Hypothalamus (tissue), 51 donors: ENCODE results near the gene ADAM22.

ENCODE experiments used
- DNase-seq, 51 donors: peaks; one replicate each; lab custom pipeline; 2025; lab: John Stamatoyannopoulos, UW

ADAM22 gene

DNA sequence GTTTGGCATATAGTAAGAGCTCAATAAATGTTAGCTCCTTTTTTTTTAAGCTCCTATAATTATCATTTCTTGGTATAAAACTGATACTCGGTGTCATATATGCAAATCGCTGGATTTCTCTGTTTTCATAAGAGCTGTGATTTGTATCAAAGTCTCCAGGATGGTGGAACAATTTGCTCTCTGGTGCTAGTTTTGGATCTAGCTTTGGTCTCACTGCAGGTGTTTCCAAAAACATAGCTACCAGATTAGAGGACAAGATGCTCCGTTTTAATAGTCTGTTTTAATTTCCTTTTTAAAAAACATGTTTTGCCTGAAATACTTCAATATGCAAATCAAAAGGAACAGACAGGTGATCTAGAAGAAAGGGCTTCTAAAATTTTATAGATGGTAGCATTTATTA lies 25.3 kb downstream of the ADAM22 start:
- DNase-seq = no peak

GRCh38 chr7:87960239-87960638 lies 26.2 kb downstream of the ADAM22 start:
- no peak for DNase-seq

- no peak for DNase-seq
Observed at GRCh38 chr7:87961754-87962153, 27.7 kb downstream of the ADAM22 start.

GRCh38 chr7:87966271-87966670 lies 32.2 kb downstream of the ADAM22 start:
- DNase-seq = no peak

- DNase-seq = no peak
Observed at GRCh38 chr7:87968021-87968420, 34.0 kb downstream of the ADAM22 start.

DNA sequence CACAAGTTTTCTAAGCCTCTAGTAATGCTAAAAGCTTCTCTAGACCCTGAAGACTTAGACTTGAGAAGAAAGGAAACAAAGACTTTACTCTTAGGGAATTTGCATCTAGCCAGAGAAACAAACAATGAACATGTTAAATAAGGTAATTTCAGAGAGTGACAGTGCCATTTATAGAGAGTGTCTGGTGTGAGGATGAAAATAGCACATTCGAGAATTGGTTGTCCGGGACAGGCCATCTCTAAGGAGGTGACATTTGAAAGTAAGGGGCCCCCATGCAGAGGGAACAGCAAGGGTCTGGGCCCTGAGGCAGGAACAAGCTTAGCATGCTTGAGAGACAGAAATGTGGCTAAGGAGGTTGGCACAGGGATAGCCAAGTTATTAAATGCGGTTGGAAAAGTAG lies 48.1 kb downstream of the ADAM22 start:
- DNase-seq = no peak

GRCh38 chr7:87984088-87984487 lies 50.0 kb downstream of the ADAM22 start:
- DNase-seq = no peak

DNA sequence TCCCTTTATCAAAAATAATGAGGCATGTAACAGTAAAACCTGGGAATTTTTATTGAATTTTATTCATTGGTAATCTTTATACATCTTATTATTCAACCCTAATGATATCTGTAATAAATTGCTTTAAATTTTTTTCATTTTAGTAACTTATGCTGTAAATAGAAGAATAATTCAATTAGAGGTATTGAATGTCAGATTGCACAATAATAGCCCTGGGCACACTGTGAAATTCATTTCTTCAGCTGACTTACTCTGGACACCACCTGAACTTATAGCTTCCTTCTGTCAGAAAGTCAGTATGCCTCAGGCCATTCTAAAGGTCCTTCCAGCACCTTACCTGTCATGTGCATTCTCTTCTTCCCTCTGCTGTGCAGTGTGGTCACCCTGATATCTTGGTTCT lies 59.2 kb downstream of the ADAM22 start:
- DNase-seq = no peak

GRCh38 chr7:87999261-87999660 lies 65.2 kb downstream of the ADAM22 start:
- DNase-seq = no peak

DNA sequence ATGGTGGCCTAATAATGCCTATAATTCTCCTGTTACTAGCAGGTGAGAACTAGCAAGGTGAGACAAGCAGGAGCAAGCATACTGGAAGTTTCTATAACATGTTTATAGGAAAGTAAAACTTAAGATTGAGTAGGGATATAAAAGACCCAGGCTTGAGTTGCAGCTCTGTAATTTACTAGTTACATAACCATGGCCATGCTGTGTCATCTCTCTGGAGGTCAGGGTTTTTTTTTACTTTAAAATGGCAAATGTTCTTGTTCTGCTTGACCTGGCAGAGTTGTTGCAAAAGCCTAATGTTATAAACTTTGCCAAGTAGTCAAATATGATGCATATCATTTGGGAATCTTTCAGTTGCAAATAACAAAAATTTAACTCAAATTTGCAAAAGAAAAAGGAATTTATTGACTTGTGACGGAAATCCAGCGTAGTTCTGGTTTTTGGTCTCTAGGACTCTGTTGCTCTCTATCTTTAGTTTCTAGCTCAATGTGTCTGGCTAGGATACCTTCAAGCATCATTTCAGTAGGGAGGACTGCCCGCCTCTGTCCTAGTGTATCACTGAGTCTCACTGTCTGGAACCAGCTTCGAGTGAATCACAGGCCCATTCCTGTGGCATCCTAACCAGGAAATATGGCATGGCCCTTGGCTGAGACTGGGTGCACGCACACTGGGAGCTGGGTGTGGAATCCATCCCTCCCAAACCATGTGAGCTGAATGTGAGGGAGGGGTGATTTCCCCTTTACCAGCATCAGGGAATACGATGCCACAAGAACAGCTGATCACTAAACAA lies 67.9 kb downstream of the ADAM22 start:
- DNase-seq = no peak

DNA sequence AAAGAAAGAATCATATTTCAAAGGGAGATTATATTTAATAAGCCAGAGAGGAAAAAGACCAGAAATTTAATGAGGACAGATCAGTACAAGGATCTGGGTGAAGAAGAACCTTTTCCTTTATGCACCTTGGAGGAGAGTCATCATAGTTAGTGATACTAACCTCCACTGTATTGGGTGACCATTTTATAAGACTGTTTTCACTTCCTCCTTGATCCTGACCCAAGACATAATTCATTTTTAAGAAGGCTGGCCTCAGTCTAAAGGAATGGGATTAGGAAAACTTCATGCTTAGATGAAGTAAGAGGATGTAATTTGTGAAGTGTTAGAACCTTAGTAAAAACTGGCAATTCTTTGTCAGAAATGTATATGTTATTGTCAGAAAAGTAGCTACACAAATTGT lies 68.6 kb downstream of the ADAM22 start:
- no peak for DNase-seq

DNA sequence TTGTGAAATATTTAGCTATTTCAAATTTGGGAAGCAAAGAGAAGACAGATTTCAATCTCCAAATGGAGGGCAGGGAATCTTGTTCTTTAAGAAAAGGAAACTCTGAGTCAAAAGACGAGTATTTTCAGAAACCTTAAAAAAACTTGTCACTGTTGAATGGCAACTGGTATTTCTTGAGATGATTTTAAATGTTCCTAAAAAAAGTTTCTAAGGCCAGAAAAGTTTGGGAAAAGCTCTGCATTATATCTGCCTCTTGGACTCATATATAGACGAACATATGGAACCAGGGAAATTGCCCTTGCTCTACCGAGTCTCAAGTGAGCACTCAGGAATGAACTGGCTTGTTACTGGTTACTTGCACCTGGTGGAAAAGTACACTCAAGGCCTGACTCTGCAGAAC lies 69.5 kb downstream of the ADAM22 start:
- DNase-seq = no peak

DNA sequence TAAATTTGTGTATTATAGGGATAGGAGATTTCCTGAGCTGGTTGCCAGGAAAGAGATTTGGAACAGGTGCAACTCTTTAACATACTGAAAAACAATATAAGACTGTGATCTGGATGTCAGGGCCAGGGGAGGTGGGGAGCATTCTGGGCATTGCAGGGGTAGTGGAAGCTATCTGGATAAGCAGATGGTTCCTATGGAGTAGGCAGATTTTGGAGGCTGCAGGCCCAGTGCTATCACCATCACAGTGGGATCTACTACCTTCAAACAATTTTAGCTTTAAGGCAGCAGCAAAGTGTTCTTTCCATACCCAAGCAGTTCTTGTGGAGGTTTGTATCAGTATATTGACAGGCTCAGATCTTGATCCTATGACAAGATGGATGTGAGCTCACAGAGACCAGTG lies 71.1 kb downstream of the ADAM22 start:
- no peak for DNase-seq

- no peak for DNase-seq
Observed at GRCh38 chr7:88009651-88010050, 75.6 kb downstream of the ADAM22 start.

DNA sequence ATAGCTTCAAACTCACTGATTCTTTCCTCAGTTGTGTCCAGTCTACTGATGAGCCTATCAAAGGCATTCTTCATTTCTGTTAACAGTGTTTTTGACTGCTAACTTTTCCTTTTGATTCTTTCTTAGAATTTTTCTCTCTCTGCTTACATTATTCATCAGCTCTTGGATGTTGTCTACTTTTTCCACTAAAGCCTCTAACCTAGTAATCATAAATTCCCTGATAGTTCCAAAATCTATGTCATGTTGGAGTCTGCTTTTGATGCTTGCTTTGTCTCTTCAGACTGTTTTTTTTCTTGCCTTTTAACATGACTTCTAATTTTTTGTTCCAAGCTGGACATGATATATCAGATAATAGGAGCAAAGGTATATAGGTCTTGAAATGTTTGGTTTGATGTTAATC lies 78.0 kb downstream of the ADAM22 start:
- no peak for DNase-seq

- no peak for DNase-seq
Observed at GRCh38 chr7:88013981-88014380, 79.9 kb downstream of the ADAM22 start.

GRCh38 chr7:88014581-88014980 lies 80.5 kb downstream of the ADAM22 start:
- no peak for DNase-seq

DNA sequence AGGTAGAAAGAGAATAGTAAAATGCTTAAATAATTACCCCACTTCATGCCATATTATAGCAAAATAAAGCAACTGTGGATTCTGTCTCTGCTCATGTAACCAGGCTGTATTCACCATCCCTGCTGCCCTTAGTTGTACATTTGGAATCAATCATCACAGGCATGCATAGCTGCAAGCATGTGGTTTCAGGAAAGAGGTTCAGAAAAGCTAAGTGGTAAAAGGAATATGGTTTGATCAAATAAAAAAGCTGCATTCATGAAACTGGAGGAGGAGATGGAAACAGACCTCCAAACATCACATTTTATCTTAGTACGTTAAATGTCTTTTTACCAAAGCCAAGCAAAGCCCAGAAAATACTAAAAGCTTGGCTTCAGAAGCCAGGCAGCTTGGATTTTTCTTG lies 81.3 kb downstream of the ADAM22 start:
- DNase-seq = no peak

GRCh38 chr7:88018501-88018900 lies 84.5 kb downstream of the ADAM22 start:
- DNase-seq = no peak

DNA sequence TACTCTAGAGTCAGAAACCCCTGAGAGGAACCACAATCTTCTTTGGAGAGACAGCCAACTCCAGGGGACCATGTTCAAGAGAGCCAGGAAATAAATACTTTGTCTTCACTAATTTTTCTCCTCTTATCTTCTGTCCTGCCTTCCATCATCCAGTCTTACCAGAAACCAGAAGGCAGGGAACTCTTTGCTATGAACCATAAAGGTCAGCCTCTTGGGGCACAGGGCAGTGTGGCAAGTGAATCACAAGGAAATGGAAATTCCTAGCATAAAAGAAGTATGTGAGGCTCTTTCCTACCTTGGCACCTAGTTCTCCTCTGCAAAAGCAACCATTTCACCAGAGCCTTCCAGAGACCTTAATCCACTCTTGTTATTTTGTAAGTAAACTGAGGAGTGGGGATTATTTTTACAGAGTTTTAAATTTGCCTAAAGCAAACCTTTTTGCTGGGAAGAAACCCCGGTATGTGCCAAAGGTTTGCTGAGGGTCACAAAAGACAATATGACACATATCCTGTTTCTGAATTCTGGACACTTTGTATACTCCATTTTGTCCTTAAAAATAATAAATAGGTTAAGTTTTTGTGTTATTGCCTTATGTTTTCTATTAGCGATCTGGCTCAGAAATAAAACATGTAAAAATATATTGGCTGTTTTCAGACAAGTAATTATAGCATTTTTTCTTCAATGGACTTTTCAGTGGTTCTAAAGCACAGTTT lies 87.1 kb downstream of the ADAM22 start:
- no peak for DNase-seq

GRCh38 chr7:88027724-88028123 lies 93.7 kb downstream of the ADAM22 start:
- DNase-seq = no peak

GRCh38 chr7:88034083-88034695 lies 100.1 kb downstream of the ADAM22 start:
- peak in 1 of 51 donors; percentile 4 for DNase-seq
